ENCODE data around the gene EFNA5.

GRCh38 chr5:107564931-107565372, 105.8 kb downstream of the EFNA5 start:
- TF ChIP-seq EZH2 (IDR thresholded peaks at IDR 0.05) (no peak), POLR2AphosphoS5 (IDR thresholded peaks at IDR 0.05; ENCODE audit: borderline replicate concordance, low read depth, low read length) (no peak)

Data from SK-N-MC (cell line).